ENCODE measurements around the gene SHTN1.

DNA sequence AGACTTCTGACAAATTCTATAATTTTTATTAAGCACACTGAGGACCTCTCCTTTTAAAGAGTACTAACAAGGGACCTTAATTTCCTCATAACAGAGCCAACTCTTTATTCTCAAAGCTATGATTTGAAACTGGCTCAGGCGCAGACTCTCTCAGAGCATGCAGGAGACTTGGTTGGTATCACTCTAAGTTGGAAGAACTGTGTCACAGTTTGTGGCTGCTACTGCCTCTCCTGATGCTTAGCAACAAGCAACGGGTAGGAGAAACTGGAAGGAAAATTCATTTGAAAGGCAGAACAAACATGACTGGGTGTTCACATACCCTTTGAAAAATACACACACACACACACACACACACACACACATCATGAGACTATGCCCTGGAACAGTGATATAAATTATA, 122.3 kb downstream of the SHTN1 start:
- TF ChIP-seq CTCF (conservative IDR thresholded peaks at IDR 0.05; ENCODE audit: low read depth, low read length) (no peak), EZH2 (IDR thresholded peaks at IDR 0.05; ENCODE audit: borderline replicate concordance, low read depth, low read length, poor library complexity, severe bottlenecking) (no peak)
